SU-DHL-6 (cell line): ENCODE measurements around the gene LHX3.

Source experiments
- H2AFZ ChIP-seq: fragments of 200-600 bp; sonication (generic); 2 replicates; pipeline ENCODE4 v1.6.1; 2014; ENCODE audit warnings: low read depth, mild to moderate bottlenecking, moderate library complexity, mixed read lengths, antibody characterized with exemption, low read length; ENCODE audit not compliant: severe bottlenecking
- H3F3A ChIP-seq: fragments of 200-600 bp; shearing (Covaris generic); 2 replicates; pipeline ENCODE4 v1.6.0; 2016; ENCODE audit warnings: antibody characterized with exemption, mild to moderate bottlenecking; ENCODE audit not compliant: insufficient read depth
- H3K27ac ChIP-seq: fragments of 200-600 bp; sonication (generic); 2 replicates; pipeline ENCODE4 v1.5.1; 2016; ENCODE audit warnings: low read depth, mild to moderate bottlenecking, low read length, moderate library complexity, mixed read lengths
- H3K27me3 ChIP-seq: fragments of 200-600 bp; sonication (generic), shearing (Covaris generic); 2 replicates; pipeline ENCODE4 v1.6.0; 2014; ENCODE audit warnings: mild to moderate bottlenecking, low read length
- H3K36me3 ChIP-seq: fragments of 200-600 bp; sonication (generic); 2 replicates; pipeline ENCODE4 v1.6.1; 2014; ENCODE audit warnings: mild to moderate bottlenecking, low read length, mixed read lengths
- H3K4me2 ChIP-seq: fragments of 300-600, 200-600 bp; shearing (Covaris generic), sonication (generic); 2 replicates; pipeline ENCODE4 v1.6.0; 2014; ENCODE audit warnings: low read length, low read depth, mild to moderate bottlenecking; ENCODE audit not compliant: poor library complexity, severe bottlenecking
- H3K4me3 ChIP-seq: fragments of 200-600 bp; sonication (generic); 2 replicates; pipeline ENCODE4 v1.5.1; 2014; ENCODE audit warnings: antibody characterized with exemption, low read length, mild to moderate bottlenecking, mixed read lengths; ENCODE audit not compliant: insufficient read depth, poor library complexity, severe bottlenecking
- H3K79me2 ChIP-seq: fragments of 200-600 bp; sonication (generic); 2 replicates; pipeline ENCODE4 v1.6.1; 2014; ENCODE audit warnings: mild to moderate bottlenecking, low read length, moderate library complexity; ENCODE audit not compliant: insufficient read depth
- H3K9ac ChIP-seq: fragments of 200-600 bp; sonication (generic); 2 replicates; pipeline ENCODE4 v1.7.0; 2014; ENCODE audit warnings: mild to moderate bottlenecking, low read length
- H3K9me2 ChIP-seq: fragments of 200-600 bp; sonication (generic); replicated peaks from 2 replicates; pipeline ENCODE4 v1.6.1; 2014; ENCODE audit warnings: low read length; ENCODE audit not compliant: insufficient read depth
- H3K9me3 ChIP-seq: fragments of 200-600 bp; sonication (generic); 2 replicates; pipeline ENCODE4 v1.6.1; 2014; ENCODE audit warnings: low read length, mixed read lengths; ENCODE audit not compliant: insufficient read depth
- H4K20me1 ChIP-seq: fragments of 200-600 bp; sonication (generic); 2 replicates; pipeline ENCODE4 v1.6.1; 2014; ENCODE audit warnings: low read depth, mild to moderate bottlenecking, antibody characterized with exemption, low read length, moderate library complexity, mixed read lengths
- CTCF ChIP-seq: fragments of 200-600 bp; sonication (generic); IDR thresholded peaks from one replicate; pipeline ENCODE4 v1.5.1; 2017; ENCODE audit warnings: antibody characterized with exemption, mild to moderate bottlenecking, low read length, moderate library complexity; ENCODE audit not compliant: insufficient read depth, poor library complexity, severe bottlenecking
- EZH2phosphoT487 ChIP-seq: fragments of 200-600 bp; sonication (generic), shearing (Covaris generic); conservative IDR thresholded peaks from 2 replicates; pipeline ENCODE4 v1.6.1; 2018; ENCODE audit warnings: mild to moderate bottlenecking, antibody characterized with exemption, low read length, moderate library complexity, mixed read lengths

Gene LHX3

GRCh38 chr9:136178061-136178772, 26.7 kb downstream of the LHX3 start:
- Histone ChIP-seq H3K27me3 (no peaks in the 10 kb centered on the region), H3K79me2 (no peaks in the 10 kb centered on the region), H3K4me3 (no peak overlapping the region), H2AFZ (no peak overlapping the region), H3F3A (no peaks in the 10 kb centered on the region), H3K9ac (no peak overlapping the region), H4K20me1 (no peaks in the 10 kb centered on the region), H3K9me3 (no peaks in the 10 kb centered on the region), H3K9me2 (no peaks in the 10 kb centered on the region), H3K36me3 (no peaks in the 10 kb centered on the region), H3K27ac (no peak overlapping the region), H3K4me2 (no peak overlapping the region)
- TF ChIP-seq EZH2phosphoT487: no peak
- TF ChIP-seq CTCF: no peak

- Histone ChIP-seq H3F3A (no peaks in the 10 kb centered on the region), H3K27ac (no peak overlapping the region), H3K4me2 (no peak overlapping the region), H3K79me2 (no peaks in the 10 kb centered on the region), H4K20me1 (no peaks in the 10 kb centered on the region), H3K9ac (no peak overlapping the region), H2AFZ (no peak overlapping the region), H3K9me3 (no peaks in the 10 kb centered on the region), H3K9me2 (no peaks in the 10 kb centered on the region), H3K36me3 (no peaks in the 10 kb centered on the region), H3K4me3 (no peak overlapping the region), H3K27me3 (no peaks in the 10 kb centered on the region)
- no peak for TF ChIP-seq EZH2phosphoT487
- no peak for TF ChIP-seq CTCF
Measured at GRCh38 chr9:136177224-136177623, 27.7 kb downstream of the LHX3 start.

DNA sequence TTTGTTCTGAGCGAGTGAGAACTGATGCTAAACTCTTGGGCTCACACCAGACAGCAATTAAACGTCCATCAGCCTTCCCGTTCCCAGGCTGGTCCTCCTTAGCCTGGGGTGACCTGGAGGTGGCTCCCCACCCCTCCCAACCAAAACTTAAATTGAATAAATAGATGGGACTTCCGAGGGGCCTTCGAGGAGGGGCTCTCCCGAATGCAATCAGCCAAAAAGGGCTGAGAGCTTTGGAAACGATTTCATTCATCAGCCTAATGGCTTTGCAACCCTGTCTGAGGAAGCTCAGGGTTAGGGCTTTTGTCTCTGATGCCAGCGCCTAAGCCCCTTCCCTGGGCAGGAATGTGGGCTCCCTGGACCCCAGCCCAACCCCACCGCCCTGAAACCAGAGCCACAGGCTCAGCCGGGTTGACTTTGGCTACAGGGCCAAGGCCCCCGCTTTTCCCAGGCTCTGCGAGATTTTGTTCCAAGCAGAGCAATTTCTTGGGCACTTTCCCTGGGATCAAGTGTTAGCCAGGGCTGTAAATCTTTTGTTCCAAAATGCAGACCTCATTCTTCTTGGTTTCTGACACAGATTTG, 29.2 kb downstream of the LHX3 start:
- H3K4me3 ChIP-seq: no peak overlapping the region
- no peak overlapping the region for H3K27ac ChIP-seq
- no peak for TF ChIP-seq EZH2phosphoT487
- no peak for TF ChIP-seq CTCF
- no peak overlapping the region for H2AFZ ChIP-seq
- no peaks in the 10 kb centered on the region for H3F3A ChIP-seq
- no peaks in the 10 kb centered on the region for H3K79me2 ChIP-seq
- H3K9me2 ChIP-seq: no peaks in the 10 kb centered on the region
- no peaks in the 10 kb centered on the region for H4K20me1 ChIP-seq
- no peaks in the 10 kb centered on the region for H3K27me3 ChIP-seq
- no peaks in the 10 kb centered on the region for H3K36me3 ChIP-seq
- no peak overlapping the region for H3K9ac ChIP-seq
- H3K4me2 ChIP-seq: no peak overlapping the region
- no peaks in the 10 kb centered on the region for H3K9me3 ChIP-seq
